Bronchial epithelial cell (primary cell): ENCODE results near the gene EMID1. TPM values are rescaled to one million over a fixed set of nuclear protein-coding genes. Genes with fewer than 3 reads are reported as not detected.
A peak's percentile ranks its signal among the peaks of the same experiment; 100 is the strongest.
"Not testable (repeated sequence)": the region's sequence is repeated elsewhere in the genome, so short reads cannot be mapped to it uniquely, and the experiment has no call there.

Source experiments
- DNase-seq: peaks from one replicate; pipeline ENCODE4 v3.0.0-alpha.2; 2010; ENCODE audit warnings: low read depth
- FAIRE-seq: peaks from 2 replicates; lab custom pipeline; 2011; peaks lifted over from hg19 to GRCh38; lab: Jason Lieb, UNC
- H3K27me3 ChIP-seq: 2 replicates; pipeline ENCODE4 v1.5.1; 2011; ENCODE audit warnings: low read length; ENCODE audit not compliant: control insufficient read depth, insufficient read depth
- H3K36me3 ChIP-seq: 2 replicates; pipeline ENCODE4 v1.5.1; 2011; ENCODE audit warnings: low read length; ENCODE audit not compliant: control insufficient read depth, insufficient read depth
- H3K4me3 ChIP-seq: 2 replicates; pipeline ENCODE4 v1.5.1; 2011; ENCODE audit warnings: mild to moderate bottlenecking, low read depth, low read length, control low read depth
- CTCF ChIP-seq: IDR thresholded peaks from 2 replicates; pipeline ENCODE4 v1.5.1; 2011; ENCODE audit warnings: mild to moderate bottlenecking, moderate library complexity, low read length, control low read depth, inconsistent platforms; ENCODE audit not compliant: insufficient read depth, severe bottlenecking
- total RNA-seq: library from RNA; depleted of rRNA; stranded (reverse); fragments of >200 nt; gene quantifications from 2 replicates; pipeline ENCODE4 v1.2.1, GENCODE V29; 2014

The EMID1 gene
- total RNA-seq, 1 donor from 2014 or later: not detected

- FAIRE-seq: no peak
- TF ChIP-seq CTCF: no peak
- DNase-seq: no peak
- Histone ChIP-seq H3K27me3 (no peaks in the 10 kb centered on the region), H3K36me3 (no peaks in the 10 kb centered on the region), H3K4me3 (no peak overlapping the region)
Observed at GRCh38 chr22:29233277-29233877, 27.7 kb downstream of the EMID1 start.

GRCh38 chr22:29240481-29240880 lies 34.8 kb downstream of the EMID1 start:
- DNase-seq, FAIRE-seq, H3K36me3 ChIP-seq, H3K4me3 ChIP-seq, H3K27me3 ChIP-seq: not testable (repeated sequence)

GRCh38 chr22:29243874-29244446 lies 38.3 kb downstream of the EMID1 start:
- no peak overlapping the region for H3K4me3 ChIP-seq
- H3K27me3 ChIP-seq: peaks cover 3% of the 10 kb centered on the region
- DNase-seq (no peak), FAIRE-seq (no peak)
- TF ChIP-seq CTCF: no peak
- H3K36me3 ChIP-seq: no peaks in the 10 kb centered on the region

- Histone ChIP-seq H3K4me3 (no peak overlapping the region), H3K27me3 (peaks cover 3% of the 10 kb centered on the region), H3K36me3 (no peaks in the 10 kb centered on the region)
- FAIRE-seq (no peak), DNase-seq (no peak)
- no peak for TF ChIP-seq CTCF
Observed at GRCh38 chr22:29244785-29245625, 39.3 kb downstream of the EMID1 start.

- peaks cover 3% of the 10 kb centered on the region for H3K27me3 ChIP-seq
- DNase-seq (peak; percentile 40), FAIRE-seq (no peak)
- H3K4me3 ChIP-seq: no peak overlapping the region
- no peaks in the 10 kb centered on the region for H3K36me3 ChIP-seq
- peak; percentile 99 for TF ChIP-seq CTCF
Observed at GRCh38 chr22:29245626-29246385, 40.1 kb downstream of the EMID1 start.

- not testable (repeated sequence) for FAIRE-seq
Observed at GRCh38 chr22:29247891-29248290, 42.2 kb downstream of the EMID1 start.

More at GRCh38 chr22:29247891-29248290, 42.2 kb downstream of the EMID1 start:
- not testable (repeated sequence) for H3K4me3 ChIP-seq, H3K27me3 ChIP-seq, H3K36me3 ChIP-seq, DNase-seq
